ENCODE results near the gene ABCG1. TPM values are rescaled to one million over a fixed set of nuclear protein-coding genes. Genes with fewer than 3 reads are reported as not detected.
A peak's percentile ranks its signal among the peaks of the same experiment; 100 is the strongest.

The ABCG1 gene
- total RNA-seq, 1 donor from 2014 or later: 1.9 TPM

GRCh38 chr21:42298657-42299056 lies 79.7 kb downstream of the ABCG1 start:
- no peak for DNase-seq (ENCODE audit: low spot score)
- H3K4me3 ChIP-seq: no peak overlapping the region
- H3K79me2 ChIP-seq (ENCODE audit: low read depth): no peaks in the 10 kb centered on the region
- Mint-ChIP-seq H3K4me3 (no peak overlapping the region), H3K36me3 (no peaks in the 10 kb centered on the region), H3K9me3 (no peaks in the 10 kb centered on the region), H3K4me1 (peaks cover 21% of the 10 kb centered on the region), H3K27ac (no peak overlapping the region), H3K27me3 (ENCODE audit: insufficient read depth, low read depth) (peaks cover 4% of the 10 kb centered on the region)
- TF ChIP-seq CTCF (IDR thresholded peaks at IDR 0.05): no peak
- TF ChIP-seq EZH2phosphoT487 (IDR thresholded peaks at IDR 0.05): no peak
- TF ChIP-seq EZH2 (IDR thresholded peaks at IDR 0.05): no peak
- peak overlapping the region; percentile 2 for H3K4me2 ChIP-seq
- H3K9ac ChIP-seq: no peak overlapping the region
- no peaks in the 10 kb centered on the region for H3F3A ChIP-seq (ENCODE audit: low read depth)
- H3K27ac ChIP-seq: no peak overlapping the region
- H3K27me3 ChIP-seq: no peaks in the 10 kb centered on the region
- peaks cover 21% of the 10 kb centered on the region for H3K4me1 ChIP-seq
- H3K36me3 ChIP-seq: no peaks in the 10 kb centered on the region
- no peaks in the 10 kb centered on the region for H3K9me3 ChIP-seq (ENCODE audit: low read depth)
- no peaks in the 10 kb centered on the region for H4K20me1 ChIP-seq (ENCODE audit: low read depth)
- H2AFZ ChIP-seq (replicated peaks): no peak overlapping the region

DNA sequence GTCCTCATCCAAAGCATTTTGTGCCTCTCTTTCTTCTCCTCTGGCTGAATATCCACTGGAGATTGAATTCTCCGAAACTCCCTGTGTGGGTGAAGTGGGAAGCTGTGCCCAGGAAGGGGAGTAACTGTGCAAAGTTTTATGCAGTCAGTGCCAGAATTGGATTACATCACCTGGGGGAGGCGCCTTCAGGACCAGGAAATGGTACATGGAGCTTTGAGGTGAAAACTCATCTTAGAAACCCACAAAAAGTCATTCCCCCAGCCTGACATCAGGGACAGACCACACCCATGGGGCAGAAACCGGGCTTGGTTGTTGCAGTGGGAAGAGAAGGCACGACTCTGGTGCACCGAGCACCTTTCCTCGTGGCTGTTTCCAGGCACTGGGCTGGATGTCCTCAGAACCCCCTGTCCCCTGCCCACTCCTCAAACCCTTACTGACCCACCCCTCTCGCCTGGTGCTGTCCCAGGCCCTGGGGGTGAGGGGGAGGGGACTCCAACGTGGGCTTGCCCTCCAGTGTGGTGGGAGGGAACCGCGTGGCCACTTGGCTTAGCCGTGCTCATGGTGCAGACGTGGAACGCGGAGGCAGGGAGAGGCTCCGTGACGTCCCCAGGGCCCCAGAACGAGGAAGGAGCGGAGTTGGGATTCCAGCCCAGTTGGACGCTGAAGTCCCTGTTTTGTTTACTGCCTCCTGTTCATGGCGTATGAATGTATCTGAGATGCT lies 80.5 kb downstream of the ABCG1 start:
- no peak overlapping the region for H3K27ac Mint-ChIP-seq
- H3K27me3 ChIP-seq: no peaks in the 10 kb centered on the region
- no peak overlapping the region for H3K9ac ChIP-seq
- no peak overlapping the region for H2AFZ ChIP-seq (replicated peaks)
- no peak overlapping the region for H3K4me3 ChIP-seq
- no peaks in the 10 kb centered on the region for H3K9me3 ChIP-seq (ENCODE audit: low read depth)
- TF ChIP-seq CTCF (IDR thresholded peaks at IDR 0.05) (no peak), EZH2phosphoT487 (IDR thresholded peaks at IDR 0.05) (no peak), EZH2 (IDR thresholded peaks at IDR 0.05) (no peak)
- H3K27ac ChIP-seq: no peak overlapping the region
- no peaks in the 10 kb centered on the region for H3K9me3 Mint-ChIP-seq
- DNase-seq (ENCODE audit: low spot score): no peak
- peaks cover 4% of the 10 kb centered on the region for H3K27me3 Mint-ChIP-seq (ENCODE audit: insufficient read depth, low read depth)
- no peak overlapping the region for H3K4me2 ChIP-seq
- H3K36me3 ChIP-seq: no peaks in the 10 kb centered on the region
- no peaks in the 10 kb centered on the region for H4K20me1 ChIP-seq (ENCODE audit: low read depth)
- peaks cover 21% of the 10 kb centered on the region for H3K4me1 ChIP-seq
- H3K79me2 ChIP-seq (ENCODE audit: low read depth): no peaks in the 10 kb centered on the region
- no peaks in the 10 kb centered on the region for H3F3A ChIP-seq (ENCODE audit: low read depth)
- peaks cover 21% of the 10 kb centered on the region for H3K4me1 Mint-ChIP-seq
- no peak overlapping the region for H3K4me3 Mint-ChIP-seq
- no peaks in the 10 kb centered on the region for H3K36me3 Mint-ChIP-seq

GRCh38 chr21:42300045-42300583 lies 81.2 kb downstream of the ABCG1 start:
- H3K27me3 ChIP-seq: no peaks in the 10 kb centered on the region
- no peak overlapping the region for H3K9ac ChIP-seq
- DNase-seq (ENCODE audit: low spot score): no peak
- H2AFZ ChIP-seq (replicated peaks): no peak overlapping the region
- H3K27ac Mint-ChIP-seq: no peak overlapping the region
- no peaks in the 10 kb centered on the region for H3K9me3 ChIP-seq (ENCODE audit: low read depth)
- H3K9me3 Mint-ChIP-seq: no peaks in the 10 kb centered on the region
- no peak overlapping the region for H3K4me3 Mint-ChIP-seq
- no peaks in the 10 kb centered on the region for H3K36me3 Mint-ChIP-seq
- TF ChIP-seq CTCF (IDR thresholded peaks at IDR 0.05) (no peak), EZH2 (IDR thresholded peaks at IDR 0.05) (no peak), EZH2phosphoT487 (IDR thresholded peaks at IDR 0.05) (no peak)
- no peak overlapping the region for H3K27ac ChIP-seq
- H3K4me1 ChIP-seq: peaks cover 21% of the 10 kb centered on the region
- H3F3A ChIP-seq (ENCODE audit: low read depth): no peaks in the 10 kb centered on the region
- H3K4me1 Mint-ChIP-seq: peaks cover 21% of the 10 kb centered on the region
- no peaks in the 10 kb centered on the region for H3K79me2 ChIP-seq (ENCODE audit: low read depth)
- H3K36me3 ChIP-seq: no peaks in the 10 kb centered on the region
- peaks cover 4% of the 10 kb centered on the region for H3K27me3 Mint-ChIP-seq (ENCODE audit: insufficient read depth, low read depth)
- no peaks in the 10 kb centered on the region for H4K20me1 ChIP-seq (ENCODE audit: low read depth)
- H3K4me2 ChIP-seq: no peak overlapping the region
- H3K4me3 ChIP-seq: no peak overlapping the region
